GM23248 (cell line): ENCODE results near the gene ROMO1. TPM values are rescaled to one million over a fixed set of nuclear protein-coding genes. Genes with fewer than 3 reads are reported as not detected.

Experiments
- DNase-seq: peaks from one replicate; pipeline ENCODE4 v3.0.0-alpha.2; 2015
- H2AFZ ChIP-seq: fragments of 200-600 bp; sonication (generic); 2 replicates; pipeline ENCODE4 v1.6.1; 2016; ENCODE audit warnings: antibody characterized with exemption
- H3F3A ChIP-seq: fragments of 200-600 bp; sonication (generic); 2 replicates; pipeline ENCODE4 v1.6.1; 2016; ENCODE audit warnings: mild to moderate bottlenecking, antibody characterized with exemption, mixed run types; ENCODE audit not compliant: insufficient read depth
- H3K27ac ChIP-seq: fragments of 200-600 bp; sonication (generic); 2 replicates; pipeline ENCODE4 v1.5.1; 2016; ENCODE audit warnings: mild to moderate bottlenecking
- H3K27me3 ChIP-seq: fragments of 200-600 bp; sonication (generic); replicated peaks from 2 replicates; pipeline ENCODE4 v1.6.1; 2016; ENCODE audit warnings: mild to moderate bottlenecking; ENCODE audit not compliant: insufficient read depth
- H3K36me3 ChIP-seq: fragments of 200-600 bp; sonication (generic); 2 replicates; pipeline ENCODE4 v1.6.1; 2016; ENCODE audit warnings: low read depth, mild to moderate bottlenecking
- H3K4me1 ChIP-seq: fragments of 200-600 bp; sonication (generic); 2 replicates; pipeline ENCODE4 v1.6.1; 2016; ENCODE audit warnings: mild to moderate bottlenecking; ENCODE audit not compliant: insufficient read depth
- H3K4me2 ChIP-seq: fragments of 200-600 bp; sonication (generic); one replicate; pipeline ENCODE4 v1.6.1; 2016; ENCODE audit warnings: mild to moderate bottlenecking; ENCODE audit not compliant: unreplicated experiment
- H3K4me3 ChIP-seq: fragments of 200-600 bp; sonication (generic); 2 replicates; pipeline ENCODE4 v1.5.1; 2016; ENCODE audit warnings: mild to moderate bottlenecking
- H3K79me2 ChIP-seq: fragments of 200-600 bp; sonication (generic); 2 replicates; pipeline ENCODE4 v1.6.1; 2016; ENCODE audit warnings: mild to moderate bottlenecking; ENCODE audit not compliant: insufficient read depth
- H3K9ac ChIP-seq: fragments of 200-600 bp; sonication (generic); 2 replicates; pipeline ENCODE4 v1.6.1; 2016; ENCODE audit warnings: mild to moderate bottlenecking
- H3K9me2 ChIP-seq: fragments of 200-600 bp; sonication (generic); 2 replicates; pipeline ENCODE4 v1.6.1; 2016; ENCODE audit warnings: mixed run types, mild to moderate bottlenecking, moderate library complexity; ENCODE audit not compliant: insufficient read depth
- H3K9me3 ChIP-seq: fragments of 200-600 bp; sonication (generic); one replicate; pipeline ENCODE4 v1.6.1; 2017; ENCODE audit warnings: low read depth
- H4K20me1 ChIP-seq: fragments of 200-600 bp; sonication (generic); 2 replicates; pipeline ENCODE4 v1.6.0; 2016; ENCODE audit not compliant: insufficient read depth
- EZH2 ChIP-seq: fragments of 200-600 bp; sonication (generic); IDR thresholded peaks from 2 replicates; pipeline ENCODE4 v1.6.1; 2018; ENCODE audit warnings: antibody characterized with exemption, mild to moderate bottlenecking; ENCODE audit not compliant: insufficient read depth, poor library complexity, severe bottlenecking
- EZH2phosphoT487 ChIP-seq: fragments of 200-600 bp; sonication (generic); IDR thresholded peaks from 2 replicates; pipeline ENCODE4 v1.6.1; 2018; ENCODE audit warnings: antibody characterized with exemption, moderate library complexity, mild to moderate bottlenecking, low read depth; ENCODE audit not compliant: insufficient read depth
- WGBS, 2 experiments: methylation state at CpG; one replicate each; pipeline ENCODE4 v1.1.6; 2015 to 2017; ENCODE audit warnings: low lambda C conversion rate in 2 of 2, low coverage in 1 of 2; ENCODE audit errors: missing lambda C conversion rate in 2 of 2; 5-methylcytosine and 5-hydroxymethylcytosine counted together
- in situ Hi-C: fragments of 300-500 bp; cut with MboI; formaldehyde crosslinking; loops from 2 replicates; pipeline ENCODE4 v1.15.0; 2020
- polyA plus RNA-seq: library from polyadenylated mRNA; unstranded; fragments of >200 nt; fragmentation: Nextera tagmentation; extraction: Ambion mirVana; gene quantifications from 2 replicates; pipeline ENCODE4 v1.2.1, GENCODE V29; 2016
- total RNA-seq: library from RNA; depleted of rRNA; stranded (reverse); fragments of >200 nt; shearing (Covaris generic); gene quantifications from 2 replicates; pipeline ENCODE4 v1.2.3, GENCODE V29; 2014

Gene ROMO1
- total and polyA plus RNA-seq, 2 experiments from 2014 or later: 311 to 543 TPM

- TF ChIP-seq EZH2 (no peak), EZH2phosphoT487 (no peak)
- H3K4me2 ChIP-seq: no peak overlapping the region
- 90 to 92% methylated on average over 13 of the region's 13 CpGs for WGBS, 2 experiments
- H3K9ac ChIP-seq: no peak overlapping the region
- no peaks in the 10 kb centered on the region for H3K9me3 ChIP-seq
- no peak overlapping the region for H3K4me3 ChIP-seq
- H3K79me2 ChIP-seq: peaks cover 100% of the 10 kb centered on the region
- peaks cover 76% of the 10 kb centered on the region for H3F3A ChIP-seq
- in situ Hi-C loops: no loop called here
- H3K36me3 ChIP-seq: peaks cover 97% of the 10 kb centered on the region
- no peak overlapping the region for H3K27ac ChIP-seq
- peaks cover 8% of the 10 kb centered on the region for H3K4me1 ChIP-seq
- no peaks in the 10 kb centered on the region for H3K9me2 ChIP-seq
- DNase-seq: no peak
- H4K20me1 ChIP-seq: peaks cover 24% of the 10 kb centered on the region
- H3K27me3 ChIP-seq: no peaks in the 10 kb centered on the region
- H2AFZ ChIP-seq: no peak overlapping the region
These were observed 25.4 kb downstream of the ROMO1 start for GRCh38 chr20:35724321-35725230.

- H3K4me1 ChIP-seq: peaks cover 20% of the 10 kb centered on the region
- H3K9me2 ChIP-seq: no peaks in the 10 kb centered on the region
- WGBS, 2 experiments: 97 to 98% methylated on average over 18 to 20 of the region's 20 CpGs
- H3K27ac ChIP-seq: no peak overlapping the region
- TF ChIP-seq EZH2phosphoT487 (no peak), EZH2 (no peak)
- peaks cover 100% of the 10 kb centered on the region for H3K79me2 ChIP-seq
- H3K36me3 ChIP-seq: peaks cover 97% of the 10 kb centered on the region
- in situ Hi-C loops: no loop called here
- no peaks in the 10 kb centered on the region for H3K27me3 ChIP-seq
- DNase-seq: no peak
- peaks cover 37% of the 10 kb centered on the region for H4K20me1 ChIP-seq
- H3K9ac ChIP-seq: no peak overlapping the region
- H3K4me3 ChIP-seq: no peak overlapping the region
- no peak overlapping the region for H3K4me2 ChIP-seq
- H3F3A ChIP-seq: peaks cover 73% of the 10 kb centered on the region
- H2AFZ ChIP-seq: no peak overlapping the region
- H3K9me3 ChIP-seq: no peaks in the 10 kb centered on the region
These were observed 27.9 kb downstream of the ROMO1 start for GRCh38 chr20:35726842-35727711.

GRCh38 chr20:35729283-35729807 lies 30.1 kb downstream of the ROMO1 start:
- Histone ChIP-seq H3K79me2 (peaks cover 100% of the 10 kb centered on the region), H3K4me1 (peaks cover 27% of the 10 kb centered on the region), H3K9ac (peak overlapping the region; percentile 47; the same call in 1 of the 2 replicates), H3K27me3 (no peaks in the 10 kb centered on the region), H3K36me3 (peaks cover 97% of the 10 kb centered on the region), H3K4me2 (peak overlapping the region; percentile 29), H3K9me3 (no peaks in the 10 kb centered on the region), H3K9me2 (no peaks in the 10 kb centered on the region), H3K4me3 (no peak overlapping the region), H2AFZ (no peak overlapping the region), H4K20me1 (peaks cover 38% of the 10 kb centered on the region), H3K27ac (peak overlapping the region; percentile 19), H3F3A (peaks cover 69% of the 10 kb centered on the region)
- DNase-seq: no peak
- no peak for TF ChIP-seq EZH2
- TF ChIP-seq EZH2phosphoT487: no peak
- in situ Hi-C loops: no loop called here
- WGBS, 2 experiments: 69% methylated on average over 7 of the region's 7 CpGs
